ENCODE data around the gene CYB5R4.
"Not testable (repeated sequence)": the region's sequence is repeated elsewhere in the genome, so short reads cannot be mapped to it uniquely, and the experiment has no call there.

Gene CYB5R4

DNA sequence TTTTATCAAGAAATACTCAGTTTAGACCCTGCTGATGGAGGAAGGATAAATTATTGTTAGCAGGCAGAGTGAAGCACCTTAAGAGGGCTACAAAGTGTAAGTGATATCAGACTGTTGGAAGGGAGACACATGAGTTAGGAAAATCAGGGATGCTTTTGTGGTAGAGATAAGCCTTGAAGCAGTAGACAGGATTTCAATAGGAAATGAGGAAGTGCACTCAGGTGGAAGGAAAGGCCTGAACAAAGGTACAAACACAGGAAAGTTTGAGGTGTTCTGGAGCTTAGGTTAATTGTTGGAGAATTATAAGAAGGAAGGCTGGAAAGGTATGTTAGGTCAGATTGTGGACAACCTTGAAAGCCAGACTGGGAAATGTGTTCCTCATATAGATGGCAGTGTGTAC lies 7.6 kb downstream of the CYB5R4 start:
- DNase-seq = no peak

- DNase-seq = peak; percentile 88
Measured at GRCh38 chr6:83867527-83868161, 8.2 kb downstream of the CYB5R4 start.

- peak; percentile 53 for DNase-seq
Measured at GRCh38 chr6:83868639-83869038, 9.2 kb downstream of the CYB5R4 start.

- no peak for DNase-seq
Measured at GRCh38 chr6:83870649-83871048, 11.2 kb downstream of the CYB5R4 start.

DNA sequence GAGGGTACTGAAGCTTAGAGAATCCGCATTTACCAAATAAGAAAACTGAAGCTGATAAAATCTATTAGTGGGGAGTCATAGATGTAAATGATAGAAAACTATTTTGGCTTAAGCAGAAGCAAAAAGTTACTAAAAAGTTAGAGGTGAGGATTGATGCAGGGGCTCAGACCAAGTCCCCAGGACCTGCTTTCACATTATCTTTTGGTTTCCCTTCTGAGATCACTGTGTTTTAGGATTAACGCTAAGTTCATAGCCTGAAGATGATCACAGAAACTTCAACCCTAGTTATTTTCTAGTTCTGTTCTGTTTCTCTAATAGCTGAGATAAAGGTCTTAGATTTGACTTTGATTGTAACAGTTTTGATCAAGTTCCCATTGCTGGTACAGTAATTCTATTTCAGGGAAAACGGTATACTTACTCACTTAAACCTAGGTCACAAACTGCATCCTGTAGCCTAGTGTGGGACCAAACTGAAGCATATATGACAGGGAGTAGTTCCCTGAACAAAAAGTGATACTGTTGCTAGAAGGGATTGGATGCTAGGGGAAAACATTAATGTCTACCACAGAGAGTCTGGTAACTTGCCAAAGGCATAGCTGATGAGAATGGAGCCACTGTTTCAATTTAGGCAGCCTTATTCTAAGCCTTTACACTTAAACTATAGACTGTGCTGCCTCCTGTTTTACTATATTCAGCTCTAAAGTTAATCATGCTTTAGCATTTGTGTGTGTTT lies 13.1 kb downstream of the CYB5R4 start:
- DNase-seq = no peak

GRCh38 chr6:83873869-83874268 lies 14.4 kb downstream of the CYB5R4 start:
- no peak for DNase-seq

- DNase-seq = no peak
Measured at GRCh38 chr6:83875843-83876242, 16.4 kb downstream of the CYB5R4 start.

DNA sequence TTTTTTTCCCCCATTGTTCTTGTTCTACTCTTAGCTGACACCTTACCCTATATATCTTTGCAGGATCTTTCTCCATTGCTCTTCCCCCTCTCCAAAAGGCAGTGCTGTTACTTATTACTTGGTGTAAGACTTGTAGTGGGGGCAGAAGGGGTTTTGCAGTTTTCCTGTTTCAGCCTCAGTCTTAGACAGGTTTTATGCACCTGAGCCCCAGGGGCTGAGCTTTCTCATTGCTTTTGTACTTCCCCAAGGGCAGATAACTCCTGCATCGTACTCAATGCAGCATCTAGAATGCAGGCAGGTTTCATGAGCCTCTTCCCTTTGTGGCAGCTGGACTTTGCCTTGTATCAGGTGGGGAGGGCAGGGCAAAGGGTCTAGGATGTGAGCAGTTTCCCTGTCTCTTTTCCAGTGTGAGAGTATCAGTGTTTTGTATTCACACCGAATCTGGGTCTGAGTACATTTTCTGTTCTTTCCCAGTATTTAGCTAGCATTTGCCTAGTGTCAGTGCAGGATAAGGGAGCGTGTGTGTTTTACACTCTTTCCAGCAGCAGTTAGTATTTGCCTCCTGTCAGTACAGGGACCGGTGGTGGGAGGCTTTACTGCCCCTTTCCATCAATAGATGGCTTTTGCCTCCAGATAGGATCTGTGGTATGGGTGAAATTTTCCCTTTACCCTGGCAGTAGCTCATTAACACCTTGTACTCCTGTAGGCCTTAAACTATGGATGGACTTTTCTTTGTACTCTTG lies 19.6 kb downstream of the CYB5R4 start:
- no peak for DNase-seq

DNA sequence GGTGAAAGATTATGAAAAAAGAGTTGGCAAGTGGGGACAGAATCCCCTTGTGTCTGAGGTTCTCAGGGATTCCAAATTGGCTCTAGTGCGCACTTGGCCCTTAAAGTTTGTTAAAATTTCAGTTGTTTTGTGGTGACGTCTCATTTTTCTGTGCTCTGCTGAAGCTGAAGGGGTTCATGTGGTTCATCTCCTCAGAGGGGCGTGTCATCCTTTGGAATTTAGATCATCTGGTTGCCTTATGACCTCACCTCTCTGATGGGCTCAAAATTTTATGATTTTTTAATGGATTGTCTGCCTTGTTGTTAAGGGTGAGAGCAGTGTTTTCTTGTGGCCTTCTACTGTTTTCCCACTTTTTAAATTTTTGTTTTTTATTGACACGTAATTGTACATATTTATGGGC lies 20.3 kb downstream of the CYB5R4 start:
- peak; percentile 13 for DNase-seq

- no peak for DNase-seq
Measured at GRCh38 chr6:83883240-83883639, 23.8 kb downstream of the CYB5R4 start.

DNA sequence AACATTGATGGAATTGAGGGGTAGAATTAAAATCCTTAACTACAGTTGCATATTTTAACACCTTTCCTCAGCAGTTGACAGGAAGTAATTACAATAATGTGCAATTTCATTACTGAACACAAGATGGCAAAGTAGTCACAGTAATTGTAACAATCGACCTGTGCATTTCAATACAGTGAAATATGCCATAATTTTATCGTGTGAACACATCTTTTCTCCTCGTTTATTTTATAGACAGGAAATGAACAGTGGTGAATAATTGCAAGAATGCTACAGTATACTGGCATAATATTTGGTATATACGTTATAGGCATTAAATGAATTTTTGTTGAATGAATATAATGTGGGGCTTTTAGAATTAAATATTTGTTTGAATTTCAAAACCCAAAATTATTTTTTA lies 25.0 kb downstream of the CYB5R4 start:
- DNase-seq = peak; percentile 59

DNA sequence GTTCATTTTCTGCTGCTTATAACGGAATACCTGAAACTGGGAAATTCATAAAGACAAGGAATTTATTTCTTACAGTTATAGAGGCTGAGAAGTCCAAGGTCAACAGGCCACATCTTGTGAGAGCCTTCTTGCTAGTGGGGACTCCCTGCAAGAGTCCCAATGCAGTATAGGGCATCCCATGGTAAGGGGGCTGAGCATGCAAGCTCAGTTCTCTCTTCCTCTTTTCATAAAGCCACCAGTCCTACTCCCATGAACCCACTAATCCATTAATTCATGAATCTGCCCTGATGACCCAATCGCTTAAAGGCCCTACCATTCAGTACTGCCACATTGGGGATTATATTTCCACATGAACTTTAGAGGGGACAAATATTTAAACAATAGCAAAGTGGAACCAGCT lies 26.5 kb downstream of the CYB5R4 start:
- no peak for DNase-seq

GRCh38 chr6:83889621-83890020 lies 30.1 kb downstream of the CYB5R4 start:
- no peak for DNase-seq

GRCh38 chr6:83890520-83890919 lies 31.0 kb downstream of the CYB5R4 start:
- no peak for DNase-seq

DNA sequence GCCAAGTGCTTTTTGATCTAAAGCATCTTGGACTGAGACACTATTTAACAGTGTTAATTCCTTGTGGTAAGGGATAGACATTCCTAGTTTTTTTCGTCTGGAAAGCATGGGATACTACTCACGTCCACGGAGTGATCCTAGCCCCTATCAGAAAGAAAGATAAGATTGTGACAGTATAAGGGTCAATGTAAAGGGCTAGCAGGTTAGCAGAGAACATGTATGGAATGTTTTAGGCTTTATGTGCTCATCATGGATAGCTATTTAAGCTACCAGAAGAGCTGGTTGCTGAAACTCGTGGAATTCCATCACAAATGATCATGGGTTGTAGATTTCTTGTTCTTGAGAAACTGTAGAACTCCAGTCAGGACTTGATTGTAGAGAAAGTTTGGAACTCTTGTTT lies 32.1 kb downstream of the CYB5R4 start:
- DNase-seq = no peak

DNA sequence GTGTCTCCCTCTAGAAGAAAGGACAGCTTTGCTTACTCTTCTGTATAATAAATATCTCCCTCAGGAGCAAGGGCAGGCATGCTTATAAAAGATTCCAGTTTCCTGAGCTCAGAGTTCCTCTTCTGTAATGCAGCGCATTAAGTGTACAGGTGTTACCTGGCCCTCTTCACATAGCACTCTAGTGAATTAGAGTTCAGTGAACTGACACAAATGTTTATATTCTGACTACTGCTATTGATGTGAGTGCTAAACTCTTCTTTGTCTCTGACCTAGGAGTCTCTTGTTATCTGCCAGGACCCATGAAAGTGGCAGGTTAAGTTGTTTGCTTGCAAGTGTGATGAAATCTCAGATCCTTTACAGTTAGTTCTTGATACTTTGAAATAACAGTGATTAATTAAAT lies 33.5 kb downstream of the CYB5R4 start:
- no peak for DNase-seq

DNA sequence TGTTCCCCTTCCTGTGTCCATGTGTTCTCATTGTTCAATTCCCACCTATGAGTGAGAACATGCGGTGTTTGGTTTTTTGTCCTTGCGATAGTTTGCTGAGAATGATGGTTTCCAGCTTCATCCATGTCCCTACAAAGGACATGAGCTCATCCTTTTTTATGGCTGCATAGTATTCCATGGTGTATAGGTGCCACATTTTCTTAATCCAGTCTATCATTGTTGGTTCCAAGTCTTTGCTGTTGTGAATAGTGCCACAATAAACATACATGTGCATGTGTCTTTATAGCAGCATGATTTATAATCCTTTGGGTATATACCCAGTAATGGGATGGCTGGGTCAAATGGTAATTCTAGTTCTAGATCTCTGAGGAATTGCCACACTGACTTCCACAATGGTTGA lies 37.6 kb downstream of the CYB5R4 start:
- not testable (repeated sequence) for DNase-seq

GRCh38 chr6:83901624-83902023 lies 42.1 kb downstream of the CYB5R4 start:
- no peak for DNase-seq

DNA sequence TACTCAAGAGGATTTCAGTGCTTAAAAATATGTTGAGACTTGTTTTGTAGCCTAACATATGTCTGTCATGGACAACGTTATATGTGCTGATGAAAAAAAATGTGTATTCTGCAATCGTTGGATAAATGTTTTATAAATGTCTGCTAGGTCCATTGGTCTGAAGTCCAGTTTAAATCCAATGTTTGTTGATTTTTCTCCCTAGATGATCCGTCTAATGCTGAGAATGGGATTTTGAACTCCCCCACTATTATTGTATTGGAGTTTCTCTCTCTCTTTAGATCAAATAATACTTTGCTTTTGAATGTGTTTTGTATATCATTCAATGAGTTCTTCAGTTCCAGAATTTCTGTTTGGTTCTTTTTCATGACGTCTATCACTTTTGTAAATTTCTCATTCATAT lies 44.9 kb downstream of the CYB5R4 start:
- no peak for DNase-seq

DNA sequence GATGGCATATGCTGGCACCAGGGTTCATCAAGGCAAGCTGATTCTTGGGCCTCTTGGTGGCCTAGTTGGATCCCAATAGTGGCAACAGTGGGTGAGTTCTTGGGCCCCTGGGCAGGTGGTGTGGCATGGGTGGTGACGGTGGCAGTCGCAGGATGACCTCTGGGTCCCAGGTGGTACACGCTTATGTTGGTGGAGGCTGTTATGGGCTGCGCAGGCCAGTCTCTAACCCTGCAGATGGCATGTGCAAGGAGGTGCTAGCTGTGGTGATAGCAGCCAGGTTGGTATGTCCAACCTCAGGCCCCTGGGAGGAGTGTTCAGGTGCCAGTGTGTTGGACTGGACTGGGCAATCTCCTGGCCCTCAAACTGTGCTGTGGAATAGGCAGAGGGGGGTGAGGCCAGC lies 46.2 kb downstream of the CYB5R4 start:
- DNase-seq = no peak

DNA sequence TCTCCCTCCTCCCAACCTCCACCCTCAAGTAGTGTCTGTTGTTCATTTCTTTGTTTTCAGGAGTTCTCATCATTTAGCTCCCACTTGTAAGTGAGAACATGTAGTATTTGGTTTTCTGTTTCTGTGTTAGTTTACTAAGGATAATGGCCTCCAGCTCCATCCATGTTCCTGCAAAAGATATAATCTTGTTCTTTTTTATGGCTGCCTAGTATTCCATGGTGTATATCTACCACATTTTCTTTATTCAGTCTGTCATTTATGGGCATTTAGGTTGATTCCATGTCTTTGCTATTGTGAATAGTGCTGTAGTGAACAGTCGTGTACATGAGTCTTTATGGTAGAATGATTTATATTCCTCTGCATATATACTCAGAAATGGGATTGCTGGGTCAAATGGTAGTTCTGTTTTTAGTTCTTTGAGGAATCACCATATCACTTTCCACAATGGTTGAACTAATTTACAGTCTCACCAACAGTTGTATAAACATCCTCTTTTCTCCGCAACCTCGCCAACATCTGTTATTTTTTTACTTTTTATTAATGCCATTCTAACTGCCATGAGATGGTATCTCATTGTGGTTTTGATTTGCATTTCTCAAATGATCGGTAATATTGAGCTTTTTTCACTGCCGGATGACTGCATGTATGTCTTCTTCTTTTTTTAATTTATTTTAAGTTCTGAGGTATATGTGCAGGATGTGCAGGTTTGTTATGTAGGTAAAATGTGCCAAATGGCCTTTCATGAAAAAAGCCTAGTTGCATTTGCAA lies 48.3 kb downstream of the CYB5R4 start:
- DNase-seq = not testable (repeated sequence)

DNA sequence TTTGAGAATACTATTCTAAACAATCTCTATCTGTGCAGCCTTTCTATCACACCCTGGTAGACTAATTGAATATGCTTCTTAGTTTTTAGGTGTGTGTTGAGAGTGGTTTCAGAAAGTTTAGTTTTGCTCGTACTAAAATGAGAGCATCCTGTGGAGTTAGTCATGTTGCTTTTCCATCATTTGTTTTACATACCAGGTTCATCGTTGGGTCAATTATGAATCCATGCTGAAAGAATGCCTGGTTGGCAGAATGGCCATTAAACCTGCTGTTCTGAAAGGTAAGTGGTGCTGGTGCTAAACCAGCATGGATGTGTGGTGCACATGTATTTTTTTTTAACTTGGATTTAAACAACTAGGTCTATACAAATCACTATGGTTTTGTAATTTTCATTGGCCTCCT lies 49.3 kb downstream of the CYB5R4 start:
- no peak for DNase-seq

DNA sequence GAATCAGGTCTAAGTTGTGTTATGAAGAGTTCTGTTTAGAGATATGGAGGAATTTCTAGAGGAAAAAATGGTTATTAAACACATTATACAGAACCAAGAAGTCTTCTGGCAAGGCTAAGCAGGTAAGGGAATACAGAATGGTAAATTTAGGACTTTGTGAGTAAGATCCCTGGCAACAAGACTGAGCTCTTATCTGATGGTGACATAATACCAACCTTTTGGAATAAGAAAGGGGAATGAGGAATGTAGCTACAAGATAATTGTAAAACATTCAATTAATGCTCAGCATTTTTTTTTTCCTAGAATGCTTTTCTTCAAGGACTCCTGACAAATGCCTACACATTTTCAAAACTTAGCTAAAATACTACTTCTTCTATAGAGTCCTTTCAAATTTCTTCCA lies 51.8 kb downstream of the CYB5R4 start:
- no peak for DNase-seq

Data from fibroblast of skin of abdomen (primary cell).